Stimulated activated CD4-positive, alpha-beta T cell treated with anti-CD3 and anti-CD28 coated beads, TNF-alpha, amount 100 ng/mL, for 1 hour (primary cell): Measurements from ENCODE around the gene AP4B1.
A peak's percentile ranks its signal among the peaks of the same experiment; 100 is the strongest.

Source experiments
- DNase-seq, 3 donors: peaks; one replicate each; pipeline ENCODE4 v3.0.0-alpha.2; 2020; ENCODE audit warnings: low read depth in 3 of 3, low spot score in 1 of 3

The AP4B1 gene

DNA sequence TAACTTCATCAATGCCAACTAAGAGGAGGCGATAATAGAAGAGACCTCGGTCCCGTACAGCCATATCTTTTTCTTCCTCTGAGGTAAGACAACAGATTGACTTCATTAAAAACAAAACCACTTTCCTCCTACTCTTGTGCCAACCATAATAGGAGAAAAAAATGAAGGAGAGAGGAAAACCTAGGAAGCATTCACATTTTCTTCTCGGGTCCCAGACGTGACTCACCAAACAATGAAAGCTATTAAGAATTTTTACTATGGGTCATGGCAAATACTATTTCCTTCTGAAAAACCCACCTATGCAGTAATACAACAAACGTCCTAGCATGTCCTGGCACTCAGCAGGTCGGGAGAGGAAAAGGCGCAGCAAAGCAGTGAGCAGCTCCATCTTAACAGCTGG, 8.6 kb downstream of the AP4B1 start:
- no peak for DNase-seq

DNA sequence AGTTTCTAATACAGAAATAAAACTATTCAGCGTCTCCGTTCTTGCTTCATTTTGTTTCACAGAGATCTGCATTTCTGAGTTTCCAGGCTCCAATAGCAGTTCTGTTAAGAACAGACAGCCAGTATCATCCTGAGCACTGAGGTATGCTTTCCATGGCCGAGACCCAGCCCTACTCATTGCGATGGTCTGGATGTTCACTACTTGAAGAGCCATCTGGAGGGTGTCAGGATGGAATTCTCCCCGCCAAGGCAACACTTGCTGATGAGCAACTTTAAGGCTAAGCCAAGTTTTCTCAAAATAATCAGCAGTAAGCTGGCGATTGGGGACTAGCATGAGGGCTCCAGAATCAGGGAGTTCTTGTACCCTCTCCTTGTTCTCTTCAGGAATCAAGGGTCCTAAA, 9.5 kb downstream of the AP4B1 start:
- no peak for DNase-seq

- no peak for DNase-seq
Measured at GRCh38 chr1:113893267-113893666, 11.3 kb downstream of the AP4B1 start.

- no peak for DNase-seq
Measured at GRCh38 chr1:113891631-113892220, 12.9 kb downstream of the AP4B1 start.

DNA sequence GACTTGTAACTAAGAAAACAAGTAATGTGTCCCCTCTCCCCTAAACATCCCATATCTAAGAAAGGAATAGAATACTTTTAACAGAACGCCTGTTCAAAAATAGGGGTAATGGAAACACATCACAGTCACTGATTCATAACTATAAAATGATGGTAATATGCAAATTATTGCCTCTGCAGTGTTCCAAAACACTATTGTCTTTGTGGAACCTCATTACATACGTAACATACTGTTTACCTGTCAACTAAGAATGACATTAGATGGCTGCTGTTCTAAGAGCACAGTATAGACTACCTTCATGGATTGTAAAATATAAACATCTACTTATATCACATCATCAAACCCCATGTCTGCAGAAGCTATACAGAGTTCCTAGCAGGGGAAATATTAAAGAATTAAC, 13.8 kb downstream of the AP4B1 start:
- DNase-seq: no peak

DNA sequence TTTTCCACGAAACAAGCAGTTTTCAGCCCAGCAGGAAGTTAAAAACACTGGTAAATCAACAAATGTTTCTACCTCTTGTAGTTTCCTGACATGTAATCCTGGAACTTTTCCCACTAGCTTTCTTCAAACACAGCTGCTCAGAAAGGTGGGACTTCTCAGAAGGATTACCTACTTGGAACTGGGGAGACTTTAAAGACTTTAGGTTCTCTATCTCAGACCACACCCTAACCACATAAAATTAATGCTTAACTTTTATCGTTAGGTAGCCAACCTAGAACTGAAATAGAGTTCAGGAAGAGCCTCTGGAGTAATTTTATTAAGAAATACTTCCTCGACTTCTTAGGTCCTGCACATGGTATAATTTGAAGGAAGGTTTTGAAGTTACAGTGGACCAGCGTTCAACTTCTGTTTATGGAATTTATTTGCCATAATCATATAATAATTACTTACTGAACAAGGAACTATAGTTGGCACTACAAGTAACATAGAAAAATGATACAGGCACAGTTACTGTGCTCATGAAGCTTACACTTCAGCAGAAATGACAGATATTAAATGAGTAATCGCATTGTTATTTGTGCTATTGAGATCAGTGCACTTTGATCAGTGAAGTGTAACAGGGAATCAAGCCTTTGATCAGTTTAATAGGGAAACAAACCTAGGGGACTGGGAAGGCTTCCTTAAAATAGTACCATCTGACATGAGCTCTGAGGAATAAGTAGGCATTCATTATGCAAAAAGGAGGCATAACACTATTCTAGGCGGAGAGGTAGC, 17.0 kb downstream of the AP4B1 start, which contains the start of gene BCL2L15:
TSS of gene BCL2L15 (minus strand) at position 180 of the 774 bp plus-strand sequence. CDS start 206 bp downstream, outside the sequence.
- DNase-seq: no peak

DNA sequence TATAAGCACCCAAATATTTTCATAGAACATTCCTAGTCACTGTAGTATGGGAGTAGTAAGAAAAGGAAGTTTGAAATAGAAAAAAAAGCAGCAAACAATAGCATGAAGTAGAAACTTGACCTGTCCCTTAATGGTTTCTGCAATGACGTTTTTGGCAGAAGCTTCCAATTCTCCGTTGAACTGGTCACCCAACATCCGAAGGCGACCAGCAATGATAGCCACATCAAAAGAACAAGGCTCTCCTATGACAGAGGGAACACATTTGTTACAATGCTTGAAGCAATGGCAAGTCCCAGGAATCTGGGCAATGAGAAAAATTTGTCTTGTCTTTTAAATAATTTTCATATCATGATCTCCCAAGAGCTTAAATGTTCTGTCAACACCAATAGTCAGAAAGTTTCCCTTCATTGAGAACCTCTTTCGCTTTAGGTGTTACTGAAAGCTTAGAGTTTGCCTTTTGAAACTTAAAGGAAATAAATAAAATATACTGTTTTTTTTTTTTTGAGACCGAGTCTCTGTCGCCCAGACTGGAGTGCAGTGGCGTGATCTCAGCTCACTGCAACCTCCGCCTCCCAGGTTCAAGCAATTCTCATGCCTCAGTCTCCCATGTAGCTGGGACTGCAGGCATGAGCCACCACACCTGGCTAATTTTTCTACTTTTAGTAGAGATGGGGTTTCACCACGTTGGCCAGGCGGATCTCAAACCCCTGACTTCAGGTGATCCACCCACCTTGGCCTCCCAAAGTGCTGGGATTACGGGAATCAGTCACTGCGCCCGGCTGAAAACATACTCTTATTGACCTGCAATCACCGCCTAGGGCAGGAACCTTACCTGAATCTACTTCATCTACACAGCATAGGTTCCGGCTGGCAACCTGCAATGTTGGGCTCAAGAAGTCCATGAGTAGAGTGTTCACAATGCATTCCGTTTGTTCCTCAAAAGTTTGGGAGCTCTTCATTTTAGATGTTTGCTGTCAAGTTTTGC, 17.9 kb downstream of the AP4B1 start:
- no peak for DNase-seq

GRCh38 chr1:113881661-113882060, 22.9 kb downstream of the AP4B1 start:
- DNase-seq: no peak

- DNase-seq: no peak
Measured at GRCh38 chr1:113879739-113880038, 24.9 kb downstream of the AP4B1 start.

GRCh38 chr1:113876176-113876575, 28.4 kb downstream of the AP4B1 start:
- no peak for DNase-seq

DNA sequence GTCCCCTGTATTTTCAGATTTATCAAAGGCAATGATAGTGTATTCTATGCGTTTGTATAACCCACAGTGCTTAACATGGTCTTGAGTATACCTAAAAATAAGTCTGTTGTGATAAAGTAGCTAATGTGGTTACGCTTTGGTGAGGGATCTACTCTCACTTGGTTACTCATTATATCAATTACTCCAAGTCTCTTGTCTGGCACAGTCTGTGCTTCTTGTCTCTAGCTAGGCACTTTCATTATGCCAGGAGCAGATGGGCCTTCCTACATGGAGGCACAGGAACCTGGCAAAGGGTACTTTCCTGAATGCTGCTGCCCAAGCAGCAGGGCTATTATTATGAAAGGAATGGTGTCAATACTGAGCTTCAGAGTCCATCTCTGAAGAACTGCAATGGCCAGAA, 28.9 kb downstream of the AP4B1 start:
- no peak for DNase-seq

DNA sequence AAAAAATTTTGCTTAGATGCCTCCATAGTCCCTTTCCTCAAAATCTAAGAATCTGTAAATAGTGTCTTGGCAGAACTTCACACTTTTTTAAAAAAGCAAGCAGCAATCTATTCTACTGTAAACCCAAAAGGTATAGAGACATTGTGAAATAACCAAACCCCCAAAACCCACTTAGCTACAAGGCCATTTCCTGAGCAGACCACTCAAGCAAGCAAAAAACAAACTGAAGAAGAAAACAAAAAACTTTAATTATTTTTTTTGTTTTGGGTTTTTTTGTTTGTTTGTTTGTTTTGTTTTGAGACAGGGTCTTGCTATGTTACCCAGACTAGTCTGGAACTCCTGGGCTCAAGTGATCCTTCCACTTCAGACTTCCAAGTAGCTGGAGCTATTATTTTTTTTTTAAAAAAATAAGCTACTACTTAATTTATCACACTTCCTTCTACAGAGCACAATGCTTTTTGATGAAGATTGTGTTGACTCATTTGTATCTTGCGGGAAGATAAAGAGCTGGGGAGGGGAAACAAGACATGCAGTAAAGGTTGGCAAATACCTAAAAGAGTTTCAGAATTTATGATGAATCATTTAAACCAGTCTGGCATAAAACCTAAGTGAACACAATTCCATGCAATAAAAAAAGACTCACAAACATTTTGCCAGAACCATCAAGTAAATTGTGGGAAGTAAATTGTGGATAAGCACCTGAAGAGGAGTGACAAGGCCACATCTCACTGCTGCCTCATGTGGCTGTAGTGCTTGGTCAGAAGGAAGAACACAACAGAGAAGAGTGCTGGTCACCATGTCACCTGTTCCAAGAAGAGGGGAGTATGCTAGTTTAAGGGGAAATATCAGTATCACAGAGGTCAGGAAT, 30.4 kb downstream of the AP4B1 start:
- DNase-seq: no peak

DNA sequence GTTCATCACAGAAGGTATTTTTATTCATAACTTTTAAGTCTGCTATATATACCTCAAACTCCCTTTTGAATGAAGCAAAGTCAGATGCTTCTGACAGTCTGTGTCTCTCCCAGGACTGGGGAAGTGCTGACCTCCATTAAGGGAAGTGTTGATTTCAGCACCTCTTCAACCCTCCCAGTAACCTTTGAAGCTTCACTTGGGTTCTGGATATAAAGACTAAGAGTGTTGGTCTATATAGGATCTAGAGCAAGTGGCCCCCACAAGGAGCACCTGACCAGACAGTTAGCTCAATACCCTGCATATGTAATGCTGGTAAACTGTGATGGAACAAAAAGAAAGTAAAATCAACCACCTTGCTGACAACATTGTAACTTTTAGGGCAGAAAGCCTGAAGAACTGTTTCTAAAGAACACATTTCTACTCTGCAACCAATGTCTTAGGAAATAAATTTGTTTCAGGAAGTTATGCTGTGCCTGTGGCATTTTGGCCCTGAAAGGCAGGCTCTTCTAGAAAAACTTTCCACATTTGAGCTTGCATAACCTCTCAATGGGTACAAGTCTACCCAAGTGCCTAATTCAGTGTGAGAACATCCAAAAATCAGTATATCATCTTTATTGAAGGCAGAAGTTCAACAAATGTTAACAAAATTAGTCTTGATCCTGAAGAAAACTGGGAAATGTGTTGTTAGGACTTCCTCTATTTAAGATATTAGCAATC, 32.2 kb downstream of the AP4B1 start:
- no peak for DNase-seq

- peak; percentile 39 to 63 (median 62) for DNase-seq
Measured at GRCh38 chr1:113871597-113872113, 32.9 kb downstream of the AP4B1 start, which contains the start of gene PTPN22. Gene PTPN22 (minus strand): TSS chr1:113871712.

- DNase-seq: no peak
Measured at GRCh38 chr1:113870778-113871177, 33.8 kb downstream of the AP4B1 start.

GRCh38 chr1:113868387-113869083, 36.1 kb downstream of the AP4B1 start:
- no peak for DNase-seq

GRCh38 chr1:113861641-113862040, 43.0 kb downstream of the AP4B1 start:
- no peak for DNase-seq

DNA sequence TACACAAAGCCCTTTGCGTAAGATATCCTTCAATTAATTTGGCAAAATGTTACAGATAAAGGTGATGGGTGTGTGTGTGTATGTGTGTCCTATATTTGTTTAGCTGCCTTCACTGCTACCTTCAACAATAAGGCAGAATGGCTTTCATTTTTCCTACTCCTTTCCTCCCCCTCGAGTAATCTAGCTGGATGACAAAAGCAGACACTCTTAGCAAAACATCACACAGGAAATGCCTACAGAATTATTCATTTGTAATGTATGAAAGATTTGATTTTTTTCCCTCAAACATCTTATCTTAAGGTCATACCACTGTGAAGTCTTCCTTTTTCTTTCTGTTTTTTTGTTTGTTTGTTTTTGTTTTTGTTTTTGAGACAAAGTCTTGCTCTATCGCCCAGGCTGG, 43.7 kb downstream of the AP4B1 start:
- DNase-seq: no peak

- no peak for DNase-seq
Measured at GRCh38 chr1:113859478-113860175, 45.0 kb downstream of the AP4B1 start.
